ENCODE measurements around the gene DNTTIP2.
A peak's percentile ranks its signal among the peaks of the same experiment; 100 is the strongest.
"Not testable (repeated sequence)": the region's sequence is repeated elsewhere in the genome, so short reads cannot be mapped to it uniquely, and the experiment has no call there.

The DNTTIP2 gene

GRCh38 chr1:93845538-93846205 lies 33.3 kb downstream of the DNTTIP2 start:
- Mint-ChIP-seq H3K9me3 (peaks cover 5% of the 10 kb centered on the region), H3K4me3 (peak overlapping the region; percentile 98), H3K27ac (ENCODE audit: low read depth) (peak overlapping the region; percentile 100), H3K27me3 (peaks cover 9% of the 10 kb centered on the region), H3K4me1 (peaks cover 18% of the 10 kb centered on the region), H3K36me3 (ENCODE audit: insufficient read depth) (peaks cover 33% of the 10 kb centered on the region)
- no peak for DNase-seq (ENCODE audit: low spot score in 2 of 2)
- ATAC-seq (replicated peaks; ENCODE audit: extremely low read depth, poor library complexity, severe bottlenecking): peak; percentile 39

- DNase-seq (ENCODE audit: low spot score in 2 of 2) (peak in 1 of 2 donors; percentile 28), ATAC-seq (replicated peaks; ENCODE audit: extremely low read depth, poor library complexity, severe bottlenecking) (no peak)
- H3K4me3 Mint-ChIP-seq: no peak overlapping the region
- peaks cover 33% of the 10 kb centered on the region for H3K36me3 Mint-ChIP-seq (ENCODE audit: insufficient read depth)
- H3K9me3 Mint-ChIP-seq: peaks cover 5% of the 10 kb centered on the region
- H3K27ac Mint-ChIP-seq (ENCODE audit: low read depth): peak overlapping the region; percentile 100
- peaks cover 9% of the 10 kb centered on the region for H3K27me3 Mint-ChIP-seq
- peaks cover 18% of the 10 kb centered on the region for H3K4me1 Mint-ChIP-seq
Measured at GRCh38 chr1:93844262-93845045, 34.6 kb downstream of the DNTTIP2 start.

GRCh38 chr1:93842750-93843500 lies 36.1 kb downstream of the DNTTIP2 start:
- no peak for ATAC-seq (replicated peaks; ENCODE audit: extremely low read depth, poor library complexity, severe bottlenecking)
- H3K36me3 Mint-ChIP-seq (ENCODE audit: insufficient read depth): peaks cover 26% of the 10 kb centered on the region
- peaks cover 16% of the 10 kb centered on the region for H3K4me1 Mint-ChIP-seq
- no peak overlapping the region for H3K27ac Mint-ChIP-seq (ENCODE audit: low read depth)
- H3K9me3 Mint-ChIP-seq: peaks cover 5% of the 10 kb centered on the region
- no peak overlapping the region for H3K4me3 Mint-ChIP-seq
- H3K27me3 Mint-ChIP-seq: peaks cover 9% of the 10 kb centered on the region
- DNase-seq (ENCODE audit: low spot score in 2 of 2): no peak

- ATAC-seq (replicated peaks; ENCODE audit: extremely low read depth, poor library complexity, severe bottlenecking) (no peak), DNase-seq (ENCODE audit: low spot score in 2 of 2) (no peak)
- Mint-ChIP-seq H3K27ac (ENCODE audit: low read depth) (no peak overlapping the region), H3K36me3 (ENCODE audit: insufficient read depth) (peaks cover 16% of the 10 kb centered on the region), H3K27me3 (no peaks in the 10 kb centered on the region), H3K9me3 (no peaks in the 10 kb centered on the region), H3K4me3 (no peak overlapping the region), H3K4me1 (peaks cover 7% of the 10 kb centered on the region)
Measured at GRCh38 chr1:93841771-93842170, 37.2 kb downstream of the DNTTIP2 start.

- Mint-ChIP-seq H3K27ac (ENCODE audit: low read depth) (no peak overlapping the region), H3K27me3 (no peaks in the 10 kb centered on the region), H3K4me3 (no peak overlapping the region), H3K4me1 (peaks cover 7% of the 10 kb centered on the region), H3K9me3 (no peaks in the 10 kb centered on the region), H3K36me3 (ENCODE audit: insufficient read depth) (peaks cover 8% of the 10 kb centered on the region)
- DNase-seq (ENCODE audit: low spot score in 2 of 2) (no peak), ATAC-seq (replicated peaks; ENCODE audit: extremely low read depth, poor library complexity, severe bottlenecking) (no peak)
Measured at GRCh38 chr1:93840956-93841482, 38.0 kb downstream of the DNTTIP2 start.

GRCh38 chr1:93839753-93840152 lies 39.3 kb downstream of the DNTTIP2 start:
- Mint-ChIP-seq H3K27me3 (no peaks in the 10 kb centered on the region), H3K36me3 (ENCODE audit: insufficient read depth) (peaks cover 4% of the 10 kb centered on the region)

GRCh38 chr1:93839307-93839706 lies 39.7 kb downstream of the DNTTIP2 start:
- no peak overlapping the region for H3K27ac Mint-ChIP-seq (ENCODE audit: low read depth)
- DNase-seq (ENCODE audit: low spot score in 2 of 2): no peak
- no peaks in the 10 kb centered on the region for H3K27me3 Mint-ChIP-seq
- H3K4me3 Mint-ChIP-seq: no peak overlapping the region
- peaks cover 1% of the 10 kb centered on the region for H3K36me3 Mint-ChIP-seq (ENCODE audit: insufficient read depth)
- no peak for ATAC-seq (replicated peaks; ENCODE audit: extremely low read depth, poor library complexity, severe bottlenecking)
- H3K4me1 Mint-ChIP-seq: no peaks in the 10 kb centered on the region
- peaks cover 7% of the 10 kb centered on the region for H3K9me3 Mint-ChIP-seq

More at GRCh38 chr1:93839753-93840152, 39.3 kb downstream of the DNTTIP2 start:
- DNase-seq (ENCODE audit: low spot score in 2 of 2): no peak
- no peaks in the 10 kb centered on the region for H3K4me1 Mint-ChIP-seq
- no peak overlapping the region for H3K4me3 Mint-ChIP-seq
- H3K9me3 Mint-ChIP-seq: peaks cover 2% of the 10 kb centered on the region
- H3K27ac Mint-ChIP-seq (ENCODE audit: low read depth): no peak overlapping the region
- no peak for ATAC-seq (replicated peaks; ENCODE audit: extremely low read depth, poor library complexity, severe bottlenecking)

GRCh38 chr1:93837961-93838360 lies 41.0 kb downstream of the DNTTIP2 start:
- Mint-ChIP-seq H3K27ac (ENCODE audit: low read depth) (no peak overlapping the region), H3K36me3 (ENCODE audit: insufficient read depth) (peaks cover 1% of the 10 kb centered on the region), H3K27me3 (no peaks in the 10 kb centered on the region), H3K4me1 (no peaks in the 10 kb centered on the region), H3K9me3 (peaks cover 10% of the 10 kb centered on the region), H3K4me3 (no peak overlapping the region)
- DNase-seq (ENCODE audit: low spot score in 2 of 2) (no peak), ATAC-seq (replicated peaks; ENCODE audit: extremely low read depth, poor library complexity, severe bottlenecking) (no peak)

GRCh38 chr1:93833293-93833692 lies 45.7 kb downstream of the DNTTIP2 start:
- DNase-seq (ENCODE audit: low spot score in 2 of 2); ATAC-seq (replicated peaks; ENCODE audit: extremely low read depth, poor library complexity, severe bottlenecking); H3K27me3 Mint-ChIP-seq; H3K27ac Mint-ChIP-seq (ENCODE audit: low read depth); H3K4me1 Mint-ChIP-seq; H3K36me3 Mint-ChIP-seq (ENCODE audit: insufficient read depth); H3K4me3 Mint-ChIP-seq; H3K9me3 Mint-ChIP-seq: not testable (repeated sequence)

- H3K27ac Mint-ChIP-seq (ENCODE audit: low read depth): no peak overlapping the region
- peaks cover under 1% of the 10 kb centered on the region for H3K9me3 Mint-ChIP-seq
- H3K36me3 Mint-ChIP-seq (ENCODE audit: insufficient read depth): no peaks in the 10 kb centered on the region
- ATAC-seq (replicated peaks; ENCODE audit: extremely low read depth, poor library complexity, severe bottlenecking) (no peak), DNase-seq (ENCODE audit: low spot score in 2 of 2) (no peak)
- no peaks in the 10 kb centered on the region for H3K27me3 Mint-ChIP-seq
- no peak overlapping the region for H3K4me3 Mint-ChIP-seq
- no peaks in the 10 kb centered on the region for H3K4me1 Mint-ChIP-seq
Measured at GRCh38 chr1:93829061-93829460, 49.9 kb downstream of the DNTTIP2 start.

GRCh38 chr1:93828367-93828755 lies 50.6 kb downstream of the DNTTIP2 start:
- Mint-ChIP-seq H3K27me3 (no peaks in the 10 kb centered on the region), H3K4me1 (no peaks in the 10 kb centered on the region), H3K27ac (ENCODE audit: low read depth) (no peak overlapping the region), H3K4me3 (no peak overlapping the region), H3K36me3 (ENCODE audit: insufficient read depth) (no peaks in the 10 kb centered on the region), H3K9me3 (no peaks in the 10 kb centered on the region)
- no peak for ATAC-seq (replicated peaks; ENCODE audit: extremely low read depth, poor library complexity, severe bottlenecking)
- no peak for DNase-seq (ENCODE audit: low spot score in 2 of 2)

- H3K27me3 Mint-ChIP-seq: no peaks in the 10 kb centered on the region
- no peak overlapping the region for H3K4me3 Mint-ChIP-seq
- no peaks in the 10 kb centered on the region for H3K9me3 Mint-ChIP-seq
- H3K4me1 Mint-ChIP-seq: no peaks in the 10 kb centered on the region
- no peaks in the 10 kb centered on the region for H3K36me3 Mint-ChIP-seq (ENCODE audit: insufficient read depth)
- no peak for DNase-seq (ENCODE audit: low spot score in 2 of 2)
- no peak overlapping the region for H3K27ac Mint-ChIP-seq (ENCODE audit: low read depth)
- no peak for ATAC-seq (replicated peaks; ENCODE audit: extremely low read depth, poor library complexity, severe bottlenecking)
Measured at GRCh38 chr1:93827633-93828366, 51.2 kb downstream of the DNTTIP2 start.
